ENCODE measurements around the gene TGM1.
"Not testable (repeated sequence)": the region's sequence is repeated elsewhere in the genome, so short reads cannot be mapped to it uniquely, and the experiment has no call there.

TGM1 gene

GRCh38 chr14:24207104-24207551, 55.8 kb downstream of the TGM1 start:
- DNase-seq (ENCODE audit: low read depth, low spot score), result no peak

DNA sequence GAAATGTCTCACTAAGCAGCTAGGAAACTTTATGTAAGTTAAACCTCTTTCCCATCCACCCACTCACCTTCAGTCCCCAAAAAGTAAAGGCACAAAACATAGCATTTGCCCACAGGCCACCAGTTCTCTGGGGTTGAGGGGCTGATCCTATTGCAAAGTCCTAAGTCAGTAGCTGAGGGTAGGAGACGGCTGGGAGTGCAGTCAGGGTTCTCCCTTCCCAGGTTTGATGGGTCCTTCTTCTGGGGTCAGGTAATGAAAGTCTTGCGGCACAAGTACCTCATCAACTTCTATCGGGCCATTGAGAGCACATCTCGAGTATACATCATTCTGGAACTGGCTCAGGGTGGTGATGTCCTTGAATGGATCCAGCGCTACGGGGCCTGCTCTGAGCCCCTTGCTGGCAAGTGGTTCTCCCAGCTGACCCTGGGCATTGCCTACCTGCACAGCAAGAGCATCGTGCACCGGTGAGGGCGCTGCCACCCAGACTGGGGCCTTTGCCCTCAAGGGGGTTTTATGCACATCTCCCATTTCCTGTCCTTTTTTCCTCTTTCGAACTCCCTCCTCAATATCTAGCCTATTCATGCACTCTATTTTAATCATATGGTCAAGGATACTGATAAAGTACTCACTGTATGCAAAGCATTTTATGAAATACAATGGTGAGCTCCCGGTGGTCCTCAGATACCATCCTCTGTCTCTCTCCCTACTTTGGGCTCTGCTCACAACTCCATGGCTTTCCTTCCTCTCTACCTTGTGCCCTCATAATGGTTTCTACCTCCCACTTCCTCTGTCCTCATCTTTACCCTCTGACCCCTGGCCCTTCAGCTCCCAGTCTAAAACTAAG, 56.5 kb downstream of the TGM1 start:
- DNase-seq (ENCODE audit: low read depth, low spot score), result no peak

- DNase-seq (ENCODE audit: low read depth, low spot score), result no peak
Observed at GRCh38 chr14:24204163-24205146, 58.5 kb downstream of the TGM1 start.

DNA sequence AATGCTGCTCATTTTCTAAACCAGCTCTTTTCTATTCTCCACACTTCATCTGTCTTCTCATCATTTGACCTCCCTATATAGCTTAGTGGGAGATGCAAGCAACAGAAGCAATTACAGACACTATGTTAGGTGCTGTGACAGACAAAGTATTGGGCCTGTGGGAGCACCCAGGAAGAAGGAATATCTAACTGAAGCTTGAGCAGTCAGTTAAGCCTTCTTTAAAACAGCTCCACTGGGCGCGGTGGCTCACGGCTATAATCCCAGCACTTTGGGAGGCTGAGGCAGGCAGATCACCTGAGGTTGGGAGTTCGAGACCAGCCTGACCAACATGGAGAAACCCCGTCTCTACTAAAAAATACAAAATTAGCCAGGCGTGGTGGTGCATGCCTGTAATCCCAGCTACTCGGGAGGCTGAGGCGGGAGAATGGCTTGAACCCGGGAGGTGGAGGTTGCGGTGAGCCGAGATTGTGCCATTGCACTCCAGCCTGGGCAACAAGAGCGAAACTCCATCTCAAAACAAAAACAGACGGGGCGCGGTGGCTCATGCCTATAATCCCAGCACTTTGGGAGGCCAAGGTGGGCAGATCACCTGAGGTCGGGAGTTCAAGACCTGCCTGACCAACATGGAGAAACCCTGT, 59.6 kb downstream of the TGM1 start:
- not testable (repeated sequence) for DNase-seq (ENCODE audit: low read depth, low spot score)

GRCh38 chr14:24202538-24202937, 60.4 kb downstream of the TGM1 start:
- DNase-seq (ENCODE audit: low read depth, low spot score), result not testable (repeated sequence)
